ENCODE data around the gene CADM2. TPM values are rescaled to one million over a fixed set of nuclear protein-coding genes. Genes with fewer than 3 reads are reported as not detected.

Gene CADM2
- total RNA-seq, 1 donor from 2014 or later: 4.3 TPM

GRCh38 chr3:85210540-85210939, 251.8 kb downstream of the CADM2 start:
- Histone ChIP-seq H3K9me3 (replicated peaks) (no peaks in the 10 kb centered on the region), H3K27me3 (ENCODE audit: low read depth) (no peaks in the 10 kb centered on the region), H3K27ac (replicated peaks) (no peak overlapping the region), H3K36me3 (no peaks in the 10 kb centered on the region), H3K4me3 (no peak overlapping the region), H3K4me1 (no peaks in the 10 kb centered on the region)
- intact Hi-C loops (cut with micrococcal nuclease): no loop called here
- DNase-seq: no peak
- TF ChIP-seq, protein P1, sequence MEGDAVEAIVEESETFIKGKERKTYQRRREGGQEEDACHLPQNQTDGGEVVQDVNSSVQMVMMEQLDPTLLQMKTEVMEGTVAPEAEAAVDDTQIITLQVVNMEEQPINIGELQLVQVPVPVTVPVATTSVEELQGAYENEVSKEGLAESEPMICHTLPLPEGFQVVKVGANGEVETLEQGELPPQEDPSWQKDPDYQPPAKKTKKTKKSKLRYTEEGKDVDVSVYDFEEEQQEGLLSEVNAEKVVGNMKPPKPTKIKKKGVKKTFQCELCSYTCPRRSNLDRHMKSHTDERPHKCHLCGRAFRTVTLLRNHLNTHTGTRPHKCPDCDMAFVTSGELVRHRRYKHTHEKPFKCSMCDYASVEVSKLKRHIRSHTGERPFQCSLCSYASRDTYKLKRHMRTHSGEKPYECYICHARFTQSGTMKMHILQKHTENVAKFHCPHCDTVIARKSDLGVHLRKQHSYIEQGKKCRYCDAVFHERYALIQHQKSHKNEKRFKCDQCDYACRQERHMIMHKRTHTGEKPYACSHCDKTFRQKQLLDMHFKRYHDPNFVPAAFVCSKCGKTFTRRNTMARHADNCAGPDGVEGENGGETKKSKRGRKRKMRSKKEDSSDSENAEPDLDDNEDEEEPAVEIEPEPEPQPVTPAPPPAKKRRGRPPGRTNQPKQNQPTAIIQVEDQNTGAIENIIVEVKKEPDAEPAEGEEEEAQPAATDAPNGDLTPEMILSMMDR (IDR thresholded peaks at IDR 0.05; ENCODE audit: borderline replicate concordance): no peak

DNA sequence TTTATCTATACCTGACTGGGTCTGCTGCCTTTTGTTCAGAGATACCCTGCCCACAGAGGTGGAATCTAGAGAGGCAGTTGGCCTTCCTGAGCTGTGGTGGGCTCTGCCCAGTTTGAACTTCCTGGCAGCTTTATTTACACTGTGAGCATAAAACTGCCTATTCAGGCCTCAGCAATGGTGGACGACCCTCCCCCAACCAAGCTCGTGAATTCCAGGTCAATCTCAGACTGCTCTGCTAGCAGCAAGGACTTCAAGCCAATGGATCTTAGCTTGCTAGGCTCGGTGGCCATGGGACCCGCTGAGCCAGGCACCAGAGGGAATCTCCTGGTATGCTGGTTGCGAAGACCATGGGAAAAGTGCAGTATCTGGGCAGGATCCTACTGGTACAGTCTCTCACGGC, 270.2 kb downstream of the CADM2 start:
- Histone ChIP-seq H3K4me3 (no peak overlapping the region), H3K9me3 (replicated peaks) (peaks cover 30% of the 10 kb centered on the region), H3K27ac (replicated peaks) (no peak overlapping the region), H3K4me1 (no peaks in the 10 kb centered on the region), H3K27me3 (ENCODE audit: low read depth) (no peaks in the 10 kb centered on the region), H3K36me3 (no peaks in the 10 kb centered on the region)
- intact Hi-C loops (cut with micrococcal nuclease): no loop called here
- TF ChIP-seq, protein P1 (IDR thresholded peaks at IDR 0.05; ENCODE audit: borderline replicate concordance): no peak
- no peak for DNase-seq

- no peak overlapping the region for H3K4me3 ChIP-seq
- no peaks in the 10 kb centered on the region for H3K9me3 ChIP-seq (replicated peaks)
- H3K36me3 ChIP-seq: no peaks in the 10 kb centered on the region
- no peaks in the 10 kb centered on the region for H3K4me1 ChIP-seq
- H3K27me3 ChIP-seq (ENCODE audit: low read depth): no peaks in the 10 kb centered on the region
- DNase-seq: no peak
- TF ChIP-seq, protein P1 (IDR thresholded peaks at IDR 0.05; ENCODE audit: borderline replicate concordance): no peak
- no peak overlapping the region for H3K27ac ChIP-seq (replicated peaks)
- intact Hi-C loops (cut with micrococcal nuclease): no loop called here
These were observed 285.3 kb downstream of the CADM2 start for GRCh38 chr3:85244091-85244490.

DNA sequence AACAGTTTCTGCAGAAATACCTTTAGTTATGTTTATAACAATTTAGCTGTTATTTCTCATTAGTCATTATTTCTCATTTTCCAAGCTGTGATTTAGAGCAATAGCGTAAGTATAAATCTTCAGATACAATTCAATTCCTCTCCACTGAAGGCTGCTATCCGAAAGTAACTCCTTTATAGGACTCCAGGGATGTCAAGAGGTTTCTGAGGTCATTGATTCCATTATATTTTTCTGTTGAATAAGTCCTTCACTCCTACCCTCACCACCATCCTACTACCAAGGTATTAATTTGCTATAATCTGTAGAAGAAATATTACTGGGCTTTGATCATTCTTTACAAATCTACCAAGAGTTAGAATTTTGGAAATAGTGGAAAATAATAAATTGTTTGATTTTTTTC, 285.7 kb downstream of the CADM2 start:
- Histone ChIP-seq H3K27me3 (ENCODE audit: low read depth) (no peaks in the 10 kb centered on the region), H3K27ac (replicated peaks) (no peak overlapping the region), H3K4me3 (no peak overlapping the region), H3K36me3 (no peaks in the 10 kb centered on the region), H3K4me1 (no peaks in the 10 kb centered on the region), H3K9me3 (replicated peaks) (no peaks in the 10 kb centered on the region)
- intact Hi-C loops (cut with micrococcal nuclease): no loop called here
- TF ChIP-seq, protein P1 (IDR thresholded peaks at IDR 0.05; ENCODE audit: borderline replicate concordance): no peak
- no peak for DNase-seq

GRCh38 chr3:85251766-85252165, 293.0 kb downstream of the CADM2 start:
- no peaks in the 10 kb centered on the region for H3K4me1 ChIP-seq
- intact Hi-C loops (cut with micrococcal nuclease): no loop called here
- H3K9me3 ChIP-seq (replicated peaks): no peaks in the 10 kb centered on the region
- DNase-seq: no peak
- H3K4me3 ChIP-seq: no peak overlapping the region
- no peaks in the 10 kb centered on the region for H3K27me3 ChIP-seq (ENCODE audit: low read depth)
- TF ChIP-seq, protein P1 (IDR thresholded peaks at IDR 0.05; ENCODE audit: borderline replicate concordance): no peak
- H3K27ac ChIP-seq (replicated peaks): no peak overlapping the region
- no peaks in the 10 kb centered on the region for H3K36me3 ChIP-seq

DNA sequence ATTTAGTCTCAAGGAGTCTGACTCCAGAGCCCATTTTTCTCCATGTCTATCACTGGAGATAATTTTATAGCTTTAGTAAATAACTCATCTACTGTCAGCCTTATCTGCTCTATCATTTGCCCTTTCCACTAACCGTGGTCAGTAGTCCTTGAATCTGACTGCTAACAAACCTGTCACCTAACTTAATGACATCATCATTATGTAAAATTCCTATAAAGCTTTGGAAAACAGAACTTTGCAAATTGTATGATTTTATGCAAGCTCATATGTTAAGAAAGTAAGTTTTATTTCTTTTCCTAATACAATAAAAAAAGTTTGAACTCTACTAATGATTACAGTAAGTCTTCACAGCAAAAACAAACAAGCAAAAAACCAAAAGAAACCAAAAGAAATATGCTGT, 293.9 kb downstream of the CADM2 start:
- TF ChIP-seq, protein P1 (IDR thresholded peaks at IDR 0.05; ENCODE audit: borderline replicate concordance): no peak
- intact Hi-C loops (cut with micrococcal nuclease): no loop called here
- Histone ChIP-seq H3K4me3 (no peak overlapping the region), H3K27me3 (ENCODE audit: low read depth) (no peaks in the 10 kb centered on the region), H3K9me3 (replicated peaks) (no peaks in the 10 kb centered on the region), H3K27ac (replicated peaks) (no peak overlapping the region), H3K36me3 (no peaks in the 10 kb centered on the region), H3K4me1 (no peaks in the 10 kb centered on the region)
- no peak for DNase-seq
